Activated T-helper 17 cell treated with anti-CD3 and anti-CD28 coated beads, Interleukin-2, amount 50 U/mL, for 72 hours (primary cell): ENCODE results near the gene TOPORS. TPM values are rescaled to one million over a fixed set of nuclear protein-coding genes. Genes with fewer than 3 reads are reported as not detected.

Experiments used
- ATAC-seq: fragments of 150-1000 bp; cut with Tn5 transposase; replicated peaks from 2 replicates; pipeline ENCODE4 v1.10.0; 2021; ENCODE audit warnings: mild to moderate bottlenecking, moderate library complexity
- H3K27ac Mint-ChIP-seq: one replicate; pipeline ENCODE4 v1.8.0; 2022; ENCODE audit warnings: mixed read lengths
- H3K27me3 Mint-ChIP-seq: one replicate; pipeline ENCODE4 v1.8.0; 2022; ENCODE audit warnings: mixed read lengths
- H3K36me3 Mint-ChIP-seq: one replicate; pipeline ENCODE4 v1.8.0; 2022; ENCODE audit warnings: low read depth, mild to moderate bottlenecking, mixed read lengths
- H3K4me1 Mint-ChIP-seq: one replicate; pipeline ENCODE4 v1.8.0; 2022; ENCODE audit warnings: mixed read lengths
- H3K4me3 Mint-ChIP-seq: one replicate; pipeline ENCODE4 v1.8.0; 2022; ENCODE audit warnings: mild to moderate bottlenecking, mixed read lengths
- H3K9me3 Mint-ChIP-seq: one replicate; pipeline ENCODE4 v1.8.0; 2022; ENCODE audit warnings: mixed read lengths
- total RNA-seq, 2 donors: library from RNA; stranded (reverse); gene quantifications; one replicate each; pipeline ENCODE4 v1.2.3, GENCODE V29; 2022

TOPORS gene
- total RNA-seq, 2 donors from 2014 or later: 12.9 to 16.4 TPM

- no peaks in the 10 kb centered on the region for H3K27me3 Mint-ChIP-seq
- ATAC-seq: no peak
- no peak overlapping the region for H3K27ac Mint-ChIP-seq
- H3K9me3 Mint-ChIP-seq: no peaks in the 10 kb centered on the region
- no peak overlapping the region for H3K4me3 Mint-ChIP-seq
- H3K4me1 Mint-ChIP-seq: peaks cover 12% of the 10 kb centered on the region
- peaks cover 14% of the 10 kb centered on the region for H3K36me3 Mint-ChIP-seq
These were observed 22.5 kb upstream of the TOPORS start for GRCh38 chr9:32574858-32575257.

- ATAC-seq: no peak
- Mint-ChIP-seq H3K4me3 (peak overlapping the region; percentile 100), H3K27me3 (no peaks in the 10 kb centered on the region), H3K4me1 (peaks cover 14% of the 10 kb centered on the region), H3K27ac (peak overlapping the region; percentile 99), H3K36me3 (peaks cover 24% of the 10 kb centered on the region), H3K9me3 (no peaks in the 10 kb centered on the region)
These were observed 21.4 kb upstream of the TOPORS start for GRCh38 chr9:32573821-32574220.

- peaks cover 32% of the 10 kb centered on the region for H3K36me3 Mint-ChIP-seq
- peak within 1 kb of the TSS; percentile 100 for H3K4me3 Mint-ChIP-seq
- H3K27me3 Mint-ChIP-seq: no peaks in the 10 kb centered on the region
- peaks cover 14% of the 10 kb centered on the region for H3K4me1 Mint-ChIP-seq
- ATAC-seq: peak; percentile 89
- H3K27ac Mint-ChIP-seq: peak within 1 kb of the TSS; percentile 99
- no peaks in the 10 kb centered on the region for H3K9me3 Mint-ChIP-seq
These were observed 20.6 kb upstream of the TOPORS start, which contains the start of gene NDUFB6 for GRCh38 chr9:32572900-32573523. Gene NDUFB6, minus strand, starts transcription at chr9:32573159. Its CDS starts 99 bp downstream, at chr9:32573060.

- peak; percentile 91 for ATAC-seq
- H3K4me1 Mint-ChIP-seq: peaks cover 14% of the 10 kb centered on the region
- no peaks in the 10 kb centered on the region for H3K27me3 Mint-ChIP-seq
- peak overlapping the region; percentile 100 for H3K4me3 Mint-ChIP-seq
- peak overlapping the region; percentile 99 for H3K27ac Mint-ChIP-seq
- no peaks in the 10 kb centered on the region for H3K9me3 Mint-ChIP-seq
- H3K36me3 Mint-ChIP-seq: peaks cover 40% of the 10 kb centered on the region
These were observed 19.8 kb upstream of the TOPORS start for GRCh38 chr9:32571969-32572899.

GRCh38 chr9:32570262-32570661, 17.9 kb upstream of the TOPORS start:
- Mint-ChIP-seq H3K27ac (no peak overlapping the region), H3K9me3 (no peaks in the 10 kb centered on the region), H3K4me3 (no peak overlapping the region), H3K27me3 (no peaks in the 10 kb centered on the region), H3K4me1 (peaks cover 19% of the 10 kb centered on the region), H3K36me3 (peaks cover 58% of the 10 kb centered on the region)
- no peak for ATAC-seq

GRCh38 chr9:32566770-32567169, 14.4 kb upstream of the TOPORS start:
- no peak overlapping the region for H3K4me3 Mint-ChIP-seq
- peaks cover 15% of the 10 kb centered on the region for H3K4me1 Mint-ChIP-seq
- H3K27me3 Mint-ChIP-seq: no peaks in the 10 kb centered on the region
- no peaks in the 10 kb centered on the region for H3K9me3 Mint-ChIP-seq
- H3K36me3 Mint-ChIP-seq: peaks cover 70% of the 10 kb centered on the region
- ATAC-seq: no peak
- no peak overlapping the region for H3K27ac Mint-ChIP-seq

GRCh38 chr9:32565967-32566366, 13.6 kb upstream of the TOPORS start:
- Mint-ChIP-seq H3K9me3 (no peaks in the 10 kb centered on the region), H3K27me3 (no peaks in the 10 kb centered on the region), H3K4me3 (no peak overlapping the region), H3K4me1 (peaks cover 18% of the 10 kb centered on the region), H3K27ac (peak overlapping the region; percentile 46), H3K36me3 (peaks cover 70% of the 10 kb centered on the region)
- no peak for ATAC-seq

- Mint-ChIP-seq H3K27me3 (no peaks in the 10 kb centered on the region), H3K4me1 (peaks cover 12% of the 10 kb centered on the region), H3K4me3 (no peak overlapping the region), H3K27ac (peak overlapping the region; percentile 45), H3K9me3 (no peaks in the 10 kb centered on the region), H3K36me3 (peaks cover 14% of the 10 kb centered on the region)
- ATAC-seq: no peak
These were observed 6.1 kb upstream of the TOPORS start for GRCh38 chr9:32558408-32558934.

GRCh38 chr9:32554591-32554990, 2.2 kb upstream of the TOPORS start:
- no peak for ATAC-seq
- H3K4me1 Mint-ChIP-seq: peaks cover 14% of the 10 kb centered on the region
- no peaks in the 10 kb centered on the region for H3K9me3 Mint-ChIP-seq
- H3K4me3 Mint-ChIP-seq: no peak overlapping the region
- no peaks in the 10 kb centered on the region for H3K27me3 Mint-ChIP-seq
- peak overlapping the region; percentile 34 for H3K27ac Mint-ChIP-seq
- peaks cover 47% of the 10 kb centered on the region for H3K36me3 Mint-ChIP-seq

GRCh38 chr9:32554107-32554506, 1.7 kb upstream of the TOPORS start:
- H3K36me3 Mint-ChIP-seq: peaks cover 52% of the 10 kb centered on the region
- no peaks in the 10 kb centered on the region for H3K9me3 Mint-ChIP-seq
- H3K27me3 Mint-ChIP-seq: no peaks in the 10 kb centered on the region
- H3K4me3 Mint-ChIP-seq: peak overlapping the region; percentile 99
- no peak overlapping the region for H3K27ac Mint-ChIP-seq
- ATAC-seq: no peak
- peaks cover 12% of the 10 kb centered on the region for H3K4me1 Mint-ChIP-seq

GRCh38 chr9:32551276-32552051, 922 bp downstream of the TOPORS start:
- Mint-ChIP-seq H3K36me3 (peaks cover 69% of the 10 kb centered on the region), H3K4me3 (peak overlapping the region; percentile 99), H3K4me1 (peaks cover 9% of the 10 kb centered on the region), H3K27me3 (no peaks in the 10 kb centered on the region), H3K27ac (peak overlapping the region; percentile 99), H3K9me3 (no peaks in the 10 kb centered on the region)
- peak; percentile 50 for ATAC-seq

- peaks cover 70% of the 10 kb centered on the region for H3K36me3 Mint-ChIP-seq
- no peaks in the 10 kb centered on the region for H3K27me3 Mint-ChIP-seq
- H3K4me3 Mint-ChIP-seq: peak overlapping the region; percentile 99
- peaks cover 14% of the 10 kb centered on the region for H3K4me1 Mint-ChIP-seq
- H3K27ac Mint-ChIP-seq: peak overlapping the region; percentile 99
- no peaks in the 10 kb centered on the region for H3K9me3 Mint-ChIP-seq
- ATAC-seq: peak; percentile 66
These were observed 1.7 kb downstream of the TOPORS start for GRCh38 chr9:32550562-32551275.

GRCh38 chr9:32550150-32550561, 2.2 kb downstream of the TOPORS start:
- Mint-ChIP-seq H3K4me1 (peaks cover 15% of the 10 kb centered on the region), H3K9me3 (no peaks in the 10 kb centered on the region), H3K27ac (peak overlapping the region; percentile 52), H3K4me3 (peak overlapping the region; percentile 99), H3K27me3 (no peaks in the 10 kb centered on the region), H3K36me3 (peaks cover 69% of the 10 kb centered on the region)
- no peak for ATAC-seq
